ENCODE measurements around the gene OSCAR. TPM values are rescaled to one million over a fixed set of nuclear protein-coding genes. Genes with fewer than 3 reads are reported as not detected.
A peak's percentile ranks its signal among the peaks of the same experiment; 100 is the strongest.

Gene OSCAR
- total RNA-seq, 4 donors from 2014 or later: 0.29 to 3.0 (median 0.69) TPM; not detected in 1

- Histone ChIP-seq H3K27me3 (no peaks in the 10 kb centered on the region), H3K4me3 (peak overlapping the region; percentile 86 to 99 (median 92)), H3K4me1 (peaks cover 29 to 44% of the 10 kb centered on the region in 2 donors), H3K9me3 (no peaks in the 10 kb centered on the region), H3K27ac (peak overlapping the region; percentile 97 to 100 (median 98)), H3K36me3 (peaks cover 0 to 4% of the 10 kb centered on the region in 2 donors)
- TF ChIP-seq, protein P1, sequence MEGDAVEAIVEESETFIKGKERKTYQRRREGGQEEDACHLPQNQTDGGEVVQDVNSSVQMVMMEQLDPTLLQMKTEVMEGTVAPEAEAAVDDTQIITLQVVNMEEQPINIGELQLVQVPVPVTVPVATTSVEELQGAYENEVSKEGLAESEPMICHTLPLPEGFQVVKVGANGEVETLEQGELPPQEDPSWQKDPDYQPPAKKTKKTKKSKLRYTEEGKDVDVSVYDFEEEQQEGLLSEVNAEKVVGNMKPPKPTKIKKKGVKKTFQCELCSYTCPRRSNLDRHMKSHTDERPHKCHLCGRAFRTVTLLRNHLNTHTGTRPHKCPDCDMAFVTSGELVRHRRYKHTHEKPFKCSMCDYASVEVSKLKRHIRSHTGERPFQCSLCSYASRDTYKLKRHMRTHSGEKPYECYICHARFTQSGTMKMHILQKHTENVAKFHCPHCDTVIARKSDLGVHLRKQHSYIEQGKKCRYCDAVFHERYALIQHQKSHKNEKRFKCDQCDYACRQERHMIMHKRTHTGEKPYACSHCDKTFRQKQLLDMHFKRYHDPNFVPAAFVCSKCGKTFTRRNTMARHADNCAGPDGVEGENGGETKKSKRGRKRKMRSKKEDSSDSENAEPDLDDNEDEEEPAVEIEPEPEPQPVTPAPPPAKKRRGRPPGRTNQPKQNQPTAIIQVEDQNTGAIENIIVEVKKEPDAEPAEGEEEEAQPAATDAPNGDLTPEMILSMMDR (IDR thresholded peaks at IDR 0.05 in 4 of 5, conservative IDR thresholded peaks at IDR 0.05 in 1 of 5): no peak
- TF ChIP-seq POLR2A (IDR thresholded peaks at IDR 0.05): peak in 1 of 2 donors; percentile 41
- ATAC-seq: peak; percentile 90 to 94
- in situ Hi-C loops (cut with MboI; ENCODE audit: low sequenced_read_pairs in 4 of 4) (no loop called here), intact Hi-C loops (cut with DNase I; ENCODE audit: low total_unique reads) (loop anchor here (1.0 kb wide), 3 partner anchors 22 to 63 kb away; partner anchors contain the start of genes LENG1, MBOAT7 and RPS9)
- peak; percentile 100 for DNase-seq
Measured at GRCh38 chr19:54136864-54137698, 36.5 kb upstream of the OSCAR start.

- DNase-seq (no peak), ATAC-seq (peak; percentile 1 to 3)
- Histone ChIP-seq H3K27ac (peak overlapping the region; percentile 70 to 82 (median 72)), H3K4me3 (peak overlapping the region; percentile 46 to 58 (median 54)), H3K36me3 (peaks cover 0 to 9% of the 10 kb centered on the region in 2 donors), H3K27me3 (no peaks in the 10 kb centered on the region), H3K4me1 (peaks cover 29 to 44% of the 10 kb centered on the region in 2 donors), H3K9me3 (no peaks in the 10 kb centered on the region)
- in situ Hi-C loops (cut with MboI; ENCODE audit: low sequenced_read_pairs in 4 of 4) (no loop called here), intact Hi-C loops (cut with DNase I; ENCODE audit: low total_unique reads) (no loop called here)
- no peak for TF ChIP-seq POLR2A (IDR thresholded peaks at IDR 0.05)
- TF ChIP-seq, protein P1 (IDR thresholded peaks at IDR 0.05 in 4 of 5, conservative IDR thresholded peaks at IDR 0.05 in 1 of 5): no peak
Measured at GRCh38 chr19:54136086-54136863, 35.7 kb upstream of the OSCAR start.

GRCh38 chr19:54133957-54134590 is 33.5 kb upstream of the OSCAR start:
- Histone ChIP-seq H3K36me3 (peaks cover 0 to 23% of the 10 kb centered on the region in 2 donors), H3K27ac (no peak overlapping the region), H3K9me3 (no peaks in the 10 kb centered on the region), H3K27me3 (no peaks in the 10 kb centered on the region), H3K4me1 (peaks cover 16 to 22% of the 10 kb centered on the region in 2 donors), H3K4me3 (no peak overlapping the region)
- intact Hi-C loops (cut with DNase I; ENCODE audit: low total_unique reads): no loop called here
- DNase-seq (no peak), ATAC-seq (no peak)
- in situ Hi-C loops (cut with MboI; ENCODE audit: low sequenced_read_pairs in 4 of 4): no loop called here
- TF ChIP-seq POLR2A (IDR thresholded peaks at IDR 0.05): no peak
- TF ChIP-seq, protein P1 (IDR thresholded peaks at IDR 0.05 in 4 of 5, conservative IDR thresholded peaks at IDR 0.05 in 1 of 5): no peak

DNA sequence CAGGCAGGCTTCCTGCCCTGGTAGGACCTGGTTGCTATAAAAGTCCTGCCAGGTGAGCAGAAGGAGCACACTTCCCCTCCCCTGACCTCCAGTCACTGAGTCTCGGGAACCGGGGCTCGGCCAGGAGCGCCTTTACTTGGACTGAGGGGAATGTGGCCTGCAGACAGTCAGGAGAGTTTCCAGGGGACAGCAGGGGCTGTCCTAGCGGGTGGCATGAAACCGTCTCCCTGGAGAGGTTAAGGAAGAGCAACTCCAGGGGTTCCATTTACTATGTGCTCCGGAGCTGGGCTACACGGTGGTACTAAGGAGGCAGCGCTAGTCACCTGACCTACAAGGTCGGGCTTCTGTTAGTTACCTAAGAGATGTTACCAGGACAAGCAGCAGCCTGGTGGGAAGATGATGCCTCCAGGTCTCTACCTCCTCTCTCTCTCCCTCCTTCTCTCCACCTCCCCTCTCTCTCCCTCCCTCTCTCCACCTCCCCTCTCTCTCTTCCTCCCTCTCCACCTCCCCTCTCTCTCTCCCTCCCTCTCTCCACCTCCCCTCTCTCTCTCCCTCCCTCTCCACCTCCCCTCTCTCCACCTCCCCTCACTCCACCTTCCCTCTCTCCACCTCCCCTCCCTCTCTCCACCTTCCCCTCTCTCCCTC is 32.8 kb upstream of the OSCAR start:
- DNase-seq (no peak), ATAC-seq (no peak)
- no peak overlapping the region for H3K4me3 ChIP-seq
- in situ Hi-C loops (cut with MboI; ENCODE audit: low sequenced_read_pairs in 4 of 4): no loop called here
- intact Hi-C loops (cut with DNase I; ENCODE audit: low total_unique reads): no loop called here
- no peaks in the 10 kb centered on the region for H3K9me3 ChIP-seq
- H3K4me1 ChIP-seq: peaks cover 10 to 16% of the 10 kb centered on the region in 2 donors
- H3K36me3 ChIP-seq: peaks cover 0 to 30% of the 10 kb centered on the region in 2 donors
- H3K27me3 ChIP-seq: no peaks in the 10 kb centered on the region
- no peak for TF ChIP-seq POLR2A (IDR thresholded peaks at IDR 0.05)
- TF ChIP-seq, protein P1 (IDR thresholded peaks at IDR 0.05 in 4 of 5, conservative IDR thresholded peaks at IDR 0.05 in 1 of 5): no peak
- no peak overlapping the region for H3K27ac ChIP-seq

Measured in gastrocnemius medialis (tissue), 4 donors.